Caco-2 (cell line): ENCODE measurements around the gene TNFRSF6B. TPM values are rescaled to one million over a fixed set of nuclear protein-coding genes. Genes with fewer than 3 reads are reported as not detected.

Source experiments
- BruUV-seq: library from RNA; stranded (reverse); fragments of 400-500 nt; replicated peaks from 2 replicates; lab custom pipeline; 2021; lab: Mats Ljungman, UMichigan
- CTCF ChIA-PET: fragments of 300-600 bp; sonication (Branson Sonifier 250); formaldehyde crosslinking; loops from one replicate; lab custom pipeline; 2022; ENCODE audit warnings: antibody characterized with exemption; lab: Charles Lee
- POLR2A ChIA-PET: fragments of 300-600 bp; sonication (Branson Sonifier 250); formaldehyde crosslinking; loops from one replicate; lab custom pipeline; 2022; ENCODE audit warnings: antibody characterized with exemption; lab: Charles Lee
- DNase-seq, 2 experiments: peaks; one replicate each; pipeline versions ENCODE4 v3.0.0 to v3.0.0-alpha.2; 2020 to 2022
- H3K27me3 ChIP-seq: replicated peaks from 2 replicates; pipeline ENCODE4 v1.6.0; 2011; ENCODE audit warnings: low read length; ENCODE audit not compliant: control insufficient read depth, insufficient read depth
- H3K36me3 ChIP-seq: 2 replicates; pipeline ENCODE4 v1.5.1; 2011; ENCODE audit warnings: low read length; ENCODE audit not compliant: control insufficient read depth, insufficient read depth
- H3K4me1 ChIP-seq: fragments of 250-450 bp; sonication (Bioruptor Pico); 2 replicates; pipeline ENCODE4 v1.5.1; 2020; ENCODE audit warnings: mild to moderate bottlenecking
- H3K4me3 ChIP-seq: 2 replicates; pipeline ENCODE4 v1.5.1; 2011; ENCODE audit warnings: low read depth, mild to moderate bottlenecking, control low read depth, low read length
- H3K9me3 ChIP-seq: fragments of 250-450 bp; sonication (Bioruptor Pico); 2 replicates; pipeline ENCODE4 v1.5.1; 2020; ENCODE audit warnings: mild to moderate bottlenecking, moderate library complexity
- H3K27ac Mint-ChIP-seq: one replicate; pipeline ENCODE4 v1.8.0; 2022; ENCODE audit warnings: mixed read lengths; ENCODE audit not compliant: unreplicated experiment
- H3K27me3 Mint-ChIP-seq: one replicate; pipeline ENCODE4 v1.8.0; 2022; ENCODE audit warnings: mixed read lengths; ENCODE audit not compliant: insufficient read depth, unreplicated experiment
- H3K36me3 Mint-ChIP-seq: one replicate; pipeline ENCODE4 v1.8.0; 2022; ENCODE audit warnings: mild to moderate bottlenecking, mixed read lengths; ENCODE audit not compliant: insufficient read depth, unreplicated experiment
- H3K4me1 Mint-ChIP-seq: one replicate; pipeline ENCODE4 v1.8.0; 2022; ENCODE audit warnings: low read depth, mixed read lengths; ENCODE audit not compliant: unreplicated experiment
- H3K4me3 Mint-ChIP-seq: one replicate; pipeline ENCODE4 v1.8.0; 2022; ENCODE audit warnings: mild to moderate bottlenecking, moderate library complexity, mixed read lengths; ENCODE audit not compliant: unreplicated experiment
- H3K9me3 Mint-ChIP-seq: one replicate; pipeline ENCODE4 v1.8.0; 2022; ENCODE audit warnings: mixed read lengths; ENCODE audit not compliant: unreplicated experiment
- CTCF ChIP-seq, 2 experiments: fragments of 200-600 bp in 1 of 2; IDR thresholded peaks; 1 replicate in 1 of 2; 2 replicates in 1 of 2; pipeline versions ENCODE4 v1.5.1 to v1.8.0; 2011 to 2022; ENCODE audit warnings: antibody characterized with exemption in 1 of 2, control low read depth in 1 of 2, inconsistent platforms in 1 of 2, low read depth in 1 of 2, low read length in 1 of 2, mild to moderate bottlenecking in 1 of 2, moderate library complexity in 1 of 2; ENCODE audit not compliant: insufficient read depth in 1 of 2, severe bottlenecking in 1 of 2, unreplicated experiment in 1 of 2
- intact Hi-C: fragments of 100-400 bp; cut with micrococcal nuclease; formaldehyde crosslinking; loops from one replicate; pipeline ENCODE4 v1.10.0; 2022; ENCODE audit not compliant: unreplicated experiment
- total RNA-seq: library from RNA; stranded (reverse); gene quantifications from 2 replicates; pipeline ENCODE4 v1.2.3, GENCODE V29; 2022

The TNFRSF6B gene
- total RNA-seq, 1 experiment from 2014 or later: not detected

- H3K27me3 Mint-ChIP-seq: no peaks in the 10 kb centered on the region
- DNase-seq: no peak
- no peaks in the 10 kb centered on the region for H3K27me3 ChIP-seq
- H3K4me3 ChIP-seq: peak within 1 kb of the TSS; percentile 71
- CTCF ChIA-PET: interaction anchor here (0.9 to 1.1 kb wide), 2 partner anchors 25 to 28 kb away, joined by 3 to 4 read pairs; partner anchors contain the start of genes ARFRP1 and ZGPAT
- BruUV-seq: no TSS peak
- peak within 1 kb of the TSS; percentile 32 for H3K27ac Mint-ChIP-seq
- no peak for TF ChIP-seq CTCF (IDR thresholded peaks at IDR 0.05; ENCODE audit: insufficient read depth in 1 of 2, low read depth in 1 of 2, low read length in 1 of 2, severe bottlenecking in 1 of 2, unreplicated experiment in 1 of 2)
- H3K4me1 ChIP-seq: peaks cover 15% of the 10 kb centered on the region
- intact Hi-C loops: no loop called here
- POLR2A ChIA-PET: interaction anchor here (0.6 kb wide), 2 partner anchors 27 to 29 kb away, joined by 3 read pairs; partner anchors contain the start of gene ARFRP1
- H3K9me3 Mint-ChIP-seq: no peaks in the 10 kb centered on the region
- H3K36me3 ChIP-seq: peaks cover 16% of the 10 kb centered on the region
- H3K4me3 Mint-ChIP-seq: peak within 1 kb of the TSS; percentile 66
- H3K9me3 ChIP-seq: no peaks in the 10 kb centered on the region
- H3K36me3 Mint-ChIP-seq: peaks cover 50% of the 10 kb centered on the region
- H3K4me1 Mint-ChIP-seq: peaks cover 7% of the 10 kb centered on the region
Observed at GRCh38 chr20:63735859-63736718, 39.6 kb downstream of the TNFRSF6B start, which contains the start of gene LIME1. Gene LIME1, plus strand, starts transcription at chr20:63736664. Its CDS starts 886 bp downstream, at chr20:63737550.

GRCh38 chr20:63736893-63737694 lies 40.6 kb downstream of the TNFRSF6B start:
- Mint-ChIP-seq H3K27ac (peak overlapping the region; percentile 32), H3K4me3 (peak overlapping the region; percentile 66), H3K36me3 (peaks cover 59% of the 10 kb centered on the region), H3K4me1 (peaks cover 7% of the 10 kb centered on the region), H3K9me3 (no peaks in the 10 kb centered on the region), H3K27me3 (no peaks in the 10 kb centered on the region)
- no peak for TF ChIP-seq CTCF (IDR thresholded peaks at IDR 0.05; ENCODE audit: insufficient read depth in 1 of 2, low read depth in 1 of 2, low read length in 1 of 2, severe bottlenecking in 1 of 2, unreplicated experiment in 1 of 2)
- Histone ChIP-seq H3K4me3 (peak overlapping the region; percentile 71), H3K36me3 (peaks cover 21% of the 10 kb centered on the region), H3K9me3 (no peaks in the 10 kb centered on the region), H3K4me1 (peaks cover 24% of the 10 kb centered on the region), H3K27me3 (no peaks in the 10 kb centered on the region)
- CTCF ChIA-PET: interaction anchor here (0.6 to 1.3 kb wide), 4 partner anchors 26 to 199 kb away, joined by 3 to 9 read pairs (median 4); partner anchors contain the start of genes ARFRP1 and ZGPAT
- POLR2A ChIA-PET: interaction anchor here (0.6 kb wide), 2 partner anchors 28 to 30 kb away, joined by 3 read pairs; partner anchors contain the start of gene ARFRP1
- peak in 1 of 2 experiments; percentile 45 for DNase-seq
- intact Hi-C loops: no loop called here
- BruUV-seq: no TSS peak

GRCh38 chr20:63737695-63737944 lies 41.2 kb downstream of the TNFRSF6B start:
- CTCF ChIA-PET: interaction anchor here (1.3 kb wide), 1 partner anchor 200 kb away, joined by 9 read pairs; no protein-coding TSS in a partner anchor
- no peaks in the 10 kb centered on the region for H3K9me3 Mint-ChIP-seq
- Histone ChIP-seq H3K36me3 (peaks cover 24% of the 10 kb centered on the region), H3K4me1 (peaks cover 24% of the 10 kb centered on the region), H3K4me3 (peak overlapping the region; percentile 71), H3K9me3 (no peaks in the 10 kb centered on the region), H3K27me3 (no peaks in the 10 kb centered on the region)
- H3K27me3 Mint-ChIP-seq: no peaks in the 10 kb centered on the region
- peak overlapping the region; percentile 66 for H3K4me3 Mint-ChIP-seq
- H3K27ac Mint-ChIP-seq: no peak overlapping the region
- POLR2A ChIA-PET: no interaction called here
- no peak for DNase-seq
- TF ChIP-seq CTCF (IDR thresholded peaks at IDR 0.05; ENCODE audit: insufficient read depth in 1 of 2, low read depth in 1 of 2, low read length in 1 of 2, severe bottlenecking in 1 of 2, unreplicated experiment in 1 of 2): no peak
- intact Hi-C loops: no loop called here
- no TSS peak for BruUV-seq
- peaks cover 7% of the 10 kb centered on the region for H3K4me1 Mint-ChIP-seq
- peaks cover 63% of the 10 kb centered on the region for H3K36me3 Mint-ChIP-seq
